H9 (cell line): ENCODE data around the gene WDR4. TPM values are rescaled to one million over a fixed set of nuclear protein-coding genes. Genes with fewer than 3 reads are reported as not detected.

ENCODE experiments used
- DNase-seq: peaks from one replicate; pipeline ENCODE4 v3.0.0-alpha.2; 2017
- H2AFZ ChIP-seq: one replicate; pipeline ENCODE4 v1.6.1; 2013; ENCODE audit warnings: mild to moderate bottlenecking, low read length, control low read depth, moderate library complexity
- H2AK5ac ChIP-seq: 2 replicates; pipeline ENCODE4 v1.6.1; 2013; ENCODE audit warnings: low read length, control low read depth, mixed read lengths; ENCODE audit not compliant: insufficient read length
- H2BK120ac ChIP-seq: one replicate; pipeline ENCODE4 v1.6.1; 2013; ENCODE audit warnings: low read depth, mild to moderate bottlenecking, low read length, control low read depth, inconsistent platforms; ENCODE audit not compliant: poor library complexity, severe bottlenecking
- H2BK12ac ChIP-seq: 2 replicates; pipeline ENCODE4 v1.6.1; 2013; ENCODE audit warnings: low read length, control low read depth, mixed read lengths, low read depth; ENCODE audit not compliant: insufficient read length
- H2BK15ac ChIP-seq: 2 replicates; pipeline ENCODE4 v1.6.1; 2013; ENCODE audit warnings: low read depth, low read length, control low read depth
- H2BK20ac ChIP-seq: one replicate; pipeline ENCODE4 v1.6.1; 2013; ENCODE audit warnings: low read depth, mild to moderate bottlenecking, low read length, control low read depth, inconsistent platforms; ENCODE audit not compliant: poor library complexity, severe bottlenecking
- H2BK5ac ChIP-seq: 2 replicates; pipeline ENCODE4 v1.6.1; 2013; ENCODE audit warnings: low read length, control low read depth, mixed read lengths; ENCODE audit not compliant: insufficient read length
- H3K14ac ChIP-seq: 2 replicates; pipeline ENCODE4 v1.6.1; 2013; ENCODE audit warnings: low read length, control low read depth; ENCODE audit not compliant: insufficient read depth
- H3K18ac ChIP-seq: 2 replicates; pipeline ENCODE4 v1.6.1; 2013; ENCODE audit warnings: low read depth, mild to moderate bottlenecking, mixed read lengths, low read length, control low read depth; ENCODE audit not compliant: insufficient read length
- H3K23ac ChIP-seq: 2 replicates; pipeline ENCODE4 v1.6.1; 2013; ENCODE audit warnings: low read length, control low read depth, mixed read lengths, low read depth; ENCODE audit not compliant: insufficient read length
- H3K23me2 ChIP-seq: 2 replicates; pipeline ENCODE4 v1.6.1; 2013; ENCODE audit warnings: low read depth, mild to moderate bottlenecking, mixed read lengths, low read length, control low read depth; ENCODE audit not compliant: insufficient read length, poor library complexity, severe bottlenecking
- H3K27ac ChIP-seq: 2 replicates; pipeline ENCODE4 v1.5.1; 2013; ENCODE audit warnings: low read length, control low read depth, mixed read lengths, low read depth; ENCODE audit not compliant: insufficient read length
- H3K27me3 ChIP-seq: 2 replicates; pipeline ENCODE4 v1.6.1; 2013; ENCODE audit warnings: low read length, control low read depth, inconsistent platforms; ENCODE audit not compliant: insufficient read depth
- H3K4ac ChIP-seq: 2 replicates; pipeline ENCODE4 v1.6.1; 2013; ENCODE audit warnings: low read depth, mild to moderate bottlenecking, control low read depth, inconsistent platforms, low read length, moderate library complexity
- H3K4me1 ChIP-seq: 2 replicates; pipeline ENCODE4 v1.6.1; 2013; ENCODE audit warnings: low read length, control low read depth, inconsistent platforms; ENCODE audit not compliant: insufficient read depth
- H3K4me2 ChIP-seq: 2 replicates; pipeline ENCODE4 v1.6.1; 2013; ENCODE audit warnings: low read length, control low read depth, mixed read lengths; ENCODE audit not compliant: insufficient read length, insufficient read depth
- H3K56ac ChIP-seq: 2 replicates; pipeline ENCODE4 v1.6.1; 2013; ENCODE audit warnings: low read depth, mild to moderate bottlenecking, mixed read lengths, low read length, control low read depth; ENCODE audit not compliant: insufficient read length
- H3K79me1 ChIP-seq: 2 replicates; pipeline ENCODE4 v1.6.1; 2013; ENCODE audit warnings: low read depth, mild to moderate bottlenecking, moderate library complexity, low read length, control low read depth, inconsistent platforms; ENCODE audit not compliant: insufficient read depth, poor library complexity, severe bottlenecking
- H3K79me2 ChIP-seq: 2 replicates; pipeline ENCODE4 v1.6.1; 2013; ENCODE audit warnings: low read length, control low read depth, inconsistent platforms; ENCODE audit not compliant: insufficient read depth
- H3K9ac ChIP-seq: 2 replicates; pipeline ENCODE4 v1.6.1; 2013; ENCODE audit warnings: low read length, control low read depth, mixed read lengths; ENCODE audit not compliant: insufficient read length; ENCODE audit errors: extremely low read depth
- H3K9me3 ChIP-seq: one replicate; pipeline ENCODE4 v1.6.1; 2013; ENCODE audit warnings: low read depth, low read length, inconsistent platforms; ENCODE audit not compliant: control insufficient read depth
- H3T11ph ChIP-seq: one replicate; pipeline ENCODE4 v1.6.1; 2013; ENCODE audit warnings: mild to moderate bottlenecking, low read length, control low read depth, inconsistent platforms
- H4K20me1 ChIP-seq: one replicate; pipeline ENCODE4 v1.6.1; 2013; ENCODE audit not compliant: control insufficient read depth, insufficient read length, insufficient read depth
- H4K5ac ChIP-seq: 2 replicates; pipeline ENCODE4 v1.6.1; 2013; ENCODE audit warnings: low read depth, mild to moderate bottlenecking, mixed read lengths, low read length, control low read depth; ENCODE audit not compliant: insufficient read length
- H4K8ac ChIP-seq: replicated peaks from 2 replicates; pipeline ENCODE4 v1.6.1; 2013; ENCODE audit warnings: low read length, control low read depth, mixed read lengths, low read depth; ENCODE audit not compliant: insufficient read length
- H4K91ac ChIP-seq: 2 replicates; pipeline ENCODE4 v1.6.1; 2013; ENCODE audit warnings: low read depth, mild to moderate bottlenecking, moderate library complexity, mixed read lengths, low read length, control low read depth; ENCODE audit not compliant: insufficient read length
- H3K27ac Mint-ChIP-seq, 3 experiments: 2 replicates in 2 of 3; 3 replicates in 1 of 3; pipeline ENCODE4 v1.8.0; 2020 to 2021; ENCODE audit warnings: mixed read lengths in 3 of 3, mild to moderate bottlenecking in 1 of 3, moderate library complexity in 1 of 3
- H3K27me3 Mint-ChIP-seq: 2 replicates; pipeline ENCODE4 v1.8.0; 2021; ENCODE audit warnings: low read depth, mild to moderate bottlenecking, moderate library complexity, mixed read lengths
- H3K36me3 Mint-ChIP-seq, 3 experiments: 2 replicates in 2 of 3; 3 replicates in 1 of 3; pipeline ENCODE4 v1.8.0; 2020 to 2021; ENCODE audit warnings: low read depth in 3 of 3, mixed read lengths in 3 of 3; ENCODE audit not compliant: insufficient read depth in 1 of 3
- H3K4me1 Mint-ChIP-seq, 2 experiments: 2 replicates each; pipeline ENCODE4 v1.8.0; 2020; ENCODE audit warnings: mixed read lengths in 2 of 2
- H3K4me3 Mint-ChIP-seq, 2 experiments: 2 replicates in 1 of 2; 3 replicates in 1 of 2; pipeline ENCODE4 v1.8.0; 2020 to 2021; ENCODE audit warnings: mild to moderate bottlenecking in 2 of 2, mixed read lengths in 2 of 2, moderate library complexity in 1 of 2
- H3K9me3 Mint-ChIP-seq, 2 experiments: 2 replicates in 1 of 2; 3 replicates in 1 of 2; pipeline ENCODE4 v1.8.0; 2020; ENCODE audit warnings: mild to moderate bottlenecking in 2 of 2, mixed read lengths in 2 of 2, moderate library complexity in 1 of 2
- WGBS: extraction: QIAGEN DNeasy Blood & Tissue Kit; methylation state at CpG from one replicate; pipeline ENCODE4 v1.1.7; 2013; ENCODE audit warnings: missing lambda C conversion rate, low lambda C conversion rate, mixed read lengths; ENCODE audit not compliant: insufficient read length; ENCODE audit errors: extremely low coverage; 5-methylcytosine and 5-hydroxymethylcytosine counted together
- total RNA-seq: library from RNA; stranded (reverse); gene quantifications from 2 replicates; pipeline ENCODE4 v1.2.1, GENCODE V29; 2021
- TF ChIP-seq, protein P1 (sequence below): fragments of 200-600 bp; sonication (generic); conservative IDR thresholded peaks from 3 replicates; pipeline ENCODE4 v1.8.0; 2021; ENCODE audit warnings: antibody characterized with exemption, mild to moderate bottlenecking

Gene WDR4
- total RNA-seq, 1 experiment from 2014 or later: 54.4 TPM

GRCh38 chr21:42853621-42854020 is 25.7 kb downstream of the WDR4 start:
- Histone ChIP-seq H4K91ac (no peak overlapping the region), H3K56ac (no peak overlapping the region), H3K4ac (no peak overlapping the region), H3K27me3 (no peaks in the 10 kb centered on the region), H2BK5ac (no peak overlapping the region), H3K23ac (no peak overlapping the region), H3T11ph (no peak overlapping the region), H3K23me2 (no peaks in the 10 kb centered on the region), H2AK5ac (no peak overlapping the region), H3K14ac (no peak overlapping the region), H4K20me1 (no peaks in the 10 kb centered on the region), H3K27ac (no peak overlapping the region), H3K4me1 (no peaks in the 10 kb centered on the region), H3K79me2 (peaks cover under 1% of the 10 kb centered on the region; the same call in 1 of the 2 replicates), H2BK20ac (no peak overlapping the region), H2AFZ (no peak overlapping the region), H3K79me1 (no peaks in the 10 kb centered on the region), H3K18ac (no peak overlapping the region), H3K4me2 (no peak overlapping the region), H3K9ac (no peak overlapping the region), H2BK15ac (no peak overlapping the region), H3K9me3 (no peaks in the 10 kb centered on the region), H2BK120ac (no peak overlapping the region), H2BK12ac (no peak overlapping the region), H4K5ac (no peak overlapping the region), H4K8ac (no peak overlapping the region)
- TF ChIP-seq, protein P1, sequence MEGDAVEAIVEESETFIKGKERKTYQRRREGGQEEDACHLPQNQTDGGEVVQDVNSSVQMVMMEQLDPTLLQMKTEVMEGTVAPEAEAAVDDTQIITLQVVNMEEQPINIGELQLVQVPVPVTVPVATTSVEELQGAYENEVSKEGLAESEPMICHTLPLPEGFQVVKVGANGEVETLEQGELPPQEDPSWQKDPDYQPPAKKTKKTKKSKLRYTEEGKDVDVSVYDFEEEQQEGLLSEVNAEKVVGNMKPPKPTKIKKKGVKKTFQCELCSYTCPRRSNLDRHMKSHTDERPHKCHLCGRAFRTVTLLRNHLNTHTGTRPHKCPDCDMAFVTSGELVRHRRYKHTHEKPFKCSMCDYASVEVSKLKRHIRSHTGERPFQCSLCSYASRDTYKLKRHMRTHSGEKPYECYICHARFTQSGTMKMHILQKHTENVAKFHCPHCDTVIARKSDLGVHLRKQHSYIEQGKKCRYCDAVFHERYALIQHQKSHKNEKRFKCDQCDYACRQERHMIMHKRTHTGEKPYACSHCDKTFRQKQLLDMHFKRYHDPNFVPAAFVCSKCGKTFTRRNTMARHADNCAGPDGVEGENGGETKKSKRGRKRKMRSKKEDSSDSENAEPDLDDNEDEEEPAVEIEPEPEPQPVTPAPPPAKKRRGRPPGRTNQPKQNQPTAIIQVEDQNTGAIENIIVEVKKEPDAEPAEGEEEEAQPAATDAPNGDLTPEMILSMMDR: no peak
- no CpG with 5 or more reads among the region's 20 CpGs for WGBS
- Mint-ChIP-seq H3K9me3 (no peaks in the 10 kb centered on the region), H3K27ac (no peak overlapping the region), H3K27me3 (no peaks in the 10 kb centered on the region), H3K4me3 (no peak overlapping the region), H3K4me1 (no peaks in the 10 kb centered on the region), H3K36me3 (peaks cover 57 to 95% (median 92%) of the 10 kb centered on the region in 3 experiments)
- DNase-seq: no peak
